HAP-1 (cell line): Measurements from ENCODE around the gene DEFB124.
"Not testable (repeated sequence)": the region's sequence is repeated elsewhere in the genome, so short reads cannot be mapped to it uniquely, and the experiment has no call there.

Experiments
- DNase-seq, 2 experiments: peaks; one replicate each; pipeline ENCODE4 v3.0.0-alpha.2; 2016 to 2020; ENCODE audit warnings: low spot score in 2 of 2
- H3K27me3 ChIP-seq: fragments of 250-450 bp; sonication (Bioruptor Pico); 2 replicates; pipeline ENCODE4 v1.5.1; 2020; ENCODE audit warnings: low read depth, mild to moderate bottlenecking, moderate library complexity
- H3K36me3 ChIP-seq: fragments of 250-450 bp; sonication (Bioruptor Pico); replicated peaks from 2 replicates; pipeline ENCODE4 v1.5.1; 2020; ENCODE audit warnings: mild to moderate bottlenecking
- H3K4me1 ChIP-seq: fragments of 250-450 bp; sonication (Bioruptor Pico); 2 replicates; pipeline ENCODE4 v1.5.1; 2020; ENCODE audit warnings: mild to moderate bottlenecking
- H3K4me3 ChIP-seq: fragments of 250-450 bp; sonication (Bioruptor Pico); 2 replicates; pipeline ENCODE4 v1.5.1; 2020; ENCODE audit warnings: mild to moderate bottlenecking, moderate library complexity
- H3K9me3 ChIP-seq: fragments of 250-450 bp; sonication (Bioruptor Pico); 2 replicates; pipeline ENCODE4 v1.5.1; 2020; ENCODE audit warnings: mild to moderate bottlenecking, moderate library complexity
- in situ Hi-C: fragments of 300-500 bp; cut with MboI; formaldehyde crosslinking; loops from 3 replicates; pipeline ENCODE4 v1.14.3; 2020; ENCODE audit warnings: low sequenced_read_pairs, inconsistent platforms, mixed read lengths

DEFB124 gene

GRCh38 chr20:31475472-31476293 lies 756 bp upstream of the DEFB124 start:
- peaks cover 6% of the 10 kb centered on the region; the same call in 1 of the 2 replicates for H3K27me3 ChIP-seq
- H3K4me1 ChIP-seq: peaks cover 3% of the 10 kb centered on the region
- H3K9me3 ChIP-seq: no peaks in the 10 kb centered on the region; the same call in 1 of the 2 replicates
- no peak for DNase-seq
- peak overlapping the region; percentile 15 for H3K4me3 ChIP-seq
- in situ Hi-C loops: no loop called here
- no peaks in the 10 kb centered on the region for H3K36me3 ChIP-seq

GRCh38 chr20:31474097-31474436 lies 860 bp downstream of the DEFB124 start:
- in situ Hi-C loops: no loop called here
- Histone ChIP-seq H3K9me3 (0 out of 2 replicates have a peak, but pooled peaks cover 1% of the 10 kb centered on the region), H3K36me3 (no peaks in the 10 kb centered on the region), H3K4me3 (no peak overlapping the region), H3K27me3 (peaks cover 6% of the 10 kb centered on the region; the same call in 1 of the 2 replicates), H3K4me1 (peaks cover 3% of the 10 kb centered on the region)
- DNase-seq: no peak

GRCh38 chr20:31473331-31474096 lies 1.4 kb downstream of the DEFB124 start:
- in situ Hi-C loops: no loop called here
- Histone ChIP-seq H3K4me3 (no peak overlapping the region), H3K27me3 (peaks cover 6% of the 10 kb centered on the region; the same call in 1 of the 2 replicates), H3K9me3 (0 out of 2 replicates have a peak, but pooled peaks cover 2% of the 10 kb centered on the region), H3K36me3 (no peaks in the 10 kb centered on the region), H3K4me1 (peaks cover 3% of the 10 kb centered on the region)
- DNase-seq: no peak

- H3K4me1 ChIP-seq: peaks cover 3% of the 10 kb centered on the region
- no peak for DNase-seq
- 0 out of 2 replicates have a peak, but pooled peaks cover 2% of the 10 kb centered on the region for H3K9me3 ChIP-seq
- H3K36me3 ChIP-seq: no peaks in the 10 kb centered on the region
- peaks cover 6% of the 10 kb centered on the region; the same call in 1 of the 2 replicates for H3K27me3 ChIP-seq
- in situ Hi-C loops: no loop called here
- H3K4me3 ChIP-seq: no peak overlapping the region
Measured at GRCh38 chr20:31472395-31473330, 2.3 kb downstream of the DEFB124 start.

GRCh38 chr20:31470946-31471345 lies 4.0 kb downstream of the DEFB124 start:
- H3K9me3 ChIP-seq, H3K4me3 ChIP-seq, in situ Hi-C loops, DNase-seq, H3K27me3 ChIP-seq, H3K4me1 ChIP-seq, H3K36me3 ChIP-seq: not testable (repeated sequence)

- Histone ChIP-seq H3K27me3 (no peaks in the 10 kb centered on the region), H3K9me3 (no peaks in the 10 kb centered on the region; the same call in 1 of the 2 replicates), H3K36me3 (no peaks in the 10 kb centered on the region), H3K4me3 (no peak overlapping the region), H3K4me1 (no peaks in the 10 kb centered on the region)
- DNase-seq: no peak
- in situ Hi-C loops: no loop called here
Measured at GRCh38 chr20:31454361-31454760, 20.6 kb downstream of the DEFB124 start.

- Histone ChIP-seq H3K27me3 (no peaks in the 10 kb centered on the region), H3K9me3 (no peaks in the 10 kb centered on the region; the same call in 1 of the 2 replicates), H3K4me3 (no peak overlapping the region), H3K36me3 (no peaks in the 10 kb centered on the region), H3K4me1 (no peaks in the 10 kb centered on the region)
- in situ Hi-C loops: no loop called here
- DNase-seq: no peak
Measured at GRCh38 chr20:31452575-31452974, 22.4 kb downstream of the DEFB124 start.

GRCh38 chr20:31449511-31450414 lies 25.2 kb downstream of the DEFB124 start:
- Histone ChIP-seq H3K4me1 (peaks cover 6% of the 10 kb centered on the region), H3K9me3 (peaks cover 3% of the 10 kb centered on the region; the same call in 1 of the 2 replicates), H3K27me3 (no peaks in the 10 kb centered on the region), H3K4me3 (no peak overlapping the region), H3K36me3 (no peaks in the 10 kb centered on the region)
- in situ Hi-C loops: no loop called here
- DNase-seq: no peak

- no peaks in the 10 kb centered on the region for H3K27me3 ChIP-seq
- no peaks in the 10 kb centered on the region for H3K36me3 ChIP-seq
- peaks cover 6% of the 10 kb centered on the region for H3K4me1 ChIP-seq
- H3K9me3 ChIP-seq: 0 out of 2 replicates have a peak, but pooled peaks cover 3% of the 10 kb centered on the region
- in situ Hi-C loops: no loop called here
- H3K4me3 ChIP-seq: no peak overlapping the region
- DNase-seq: peak; percentile 20 to 32
Measured at GRCh38 chr20:31446084-31446819, 28.7 kb downstream of the DEFB124 start.

- 0 out of 2 replicates have a peak, but pooled peaks cover 2% of the 10 kb centered on the region for H3K9me3 ChIP-seq
- H3K4me1 ChIP-seq: no peaks in the 10 kb centered on the region
- in situ Hi-C loops: no loop called here
- peak in 1 of 2 experiments; percentile 37 for DNase-seq
- no peaks in the 10 kb centered on the region for H3K27me3 ChIP-seq
- H3K36me3 ChIP-seq: no peaks in the 10 kb centered on the region
- no peak within 1 kb of the TSS for H3K4me3 ChIP-seq
Measured at GRCh38 chr20:31440012-31440659, 34.8 kb downstream of the DEFB124 start, which contains the start of gene DEFB123. Gene DEFB123 (plus strand): TSS chr20:31440632. CDS start chr20:31440699, 67 bp downstream.

- no peaks in the 10 kb centered on the region for H3K36me3 ChIP-seq
- peaks cover 6% of the 10 kb centered on the region for H3K4me1 ChIP-seq
- H3K9me3 ChIP-seq: no peaks in the 10 kb centered on the region
- H3K4me3 ChIP-seq: no peak overlapping the region
- in situ Hi-C loops: no loop called here
- peak; percentile 60 to 95 for DNase-seq
- no peaks in the 10 kb centered on the region for H3K27me3 ChIP-seq
Measured at GRCh38 chr20:31430568-31431115, 44.3 kb downstream of the DEFB124 start.
